ENCODE measurements around the gene XKR8. TPM values are rescaled to one million over a fixed set of nuclear protein-coding genes. Genes with fewer than 3 reads are reported as not detected.

XKR8 gene
- total and polyA plus RNA-seq, 2 donors (not counting 1 experiment from before 2014, with no cell fraction given): 5.5 to 9.2 TPM

GRCh38 chr1:27931759-27932158 lies 28.0 kb upstream of the XKR8 start:
- Histone ChIP-seq H3K4me3 (replicated peaks in 1 of 4; ENCODE audit: control extremely low read depth in 1 of 4, insufficient read depth in 1 of 4, low read depth in 3 of 4, low read length in 4 of 4) (no peak overlapping the region), H3K4me2 (ENCODE audit: extremely low read depth, insufficient read depth, low read length) (no peak overlapping the region), H3K9ac (ENCODE audit: insufficient read depth, low read length) (no peak overlapping the region), H3K9me3 (ENCODE audit: control insufficient read depth, insufficient read depth, low read depth, low read length) (no peaks in the 10 kb centered on the region), H2AFZ (ENCODE audit: low read length) (no peak overlapping the region), H4K20me1 (ENCODE audit: control insufficient read depth, extremely low read depth, insufficient read depth, low read length) (no peaks in the 10 kb centered on the region), H3K27ac (ENCODE audit: insufficient read depth, low read length) (no peak overlapping the region), H3K4me1 (ENCODE audit: control insufficient read depth, extremely low read depth, insufficient read depth, low read length) (no peaks in the 10 kb centered on the region), H3K27me3 (ENCODE audit: control insufficient read depth, insufficient read depth, low read length) (peaks cover 13% of the 10 kb centered on the region), H3K36me3 (ENCODE audit: control insufficient read depth, insufficient read depth, low read length) (no peaks in the 10 kb centered on the region), H3K79me2 (ENCODE audit: control insufficient read depth, insufficient read depth, low read length) (no peaks in the 10 kb centered on the region)
- TF ChIP-seq EZH2 (IDR thresholded peaks at IDR 0.05; ENCODE audit: low read length, missing control alignments): no peak
- no peak for TF ChIP-seq CTCF (conservative IDR thresholded peaks at IDR 0.05 in 1 of 2, IDR thresholded peaks at IDR 0.05 in 1 of 2; ENCODE audit: low read depth in 1 of 2, low read length in 2 of 2)
- no peak for DNase-seq (ENCODE audit: low read depth in 2 of 2)

- no peaks in the 10 kb centered on the region for H3K9me3 ChIP-seq (ENCODE audit: control insufficient read depth, insufficient read depth, low read depth, low read length)
- H4K20me1 ChIP-seq (ENCODE audit: control insufficient read depth, extremely low read depth, insufficient read depth, low read length): no peaks in the 10 kb centered on the region
- H2AFZ ChIP-seq (ENCODE audit: low read length): peak within 1 kb of the TSS; percentile 16
- no peak within 1 kb of the TSS for H3K9ac ChIP-seq (ENCODE audit: insufficient read depth, low read length)
- H3K4me3 ChIP-seq (replicated peaks in 1 of 4; ENCODE audit: control extremely low read depth in 1 of 4, insufficient read depth in 1 of 4, low read depth in 3 of 4, low read length in 4 of 4): no peak within 1 kb of the TSS
- H3K27ac ChIP-seq (ENCODE audit: insufficient read depth, low read length): no peak within 1 kb of the TSS
- no peaks in the 10 kb centered on the region for H3K79me2 ChIP-seq (ENCODE audit: control insufficient read depth, insufficient read depth, low read length)
- peak in 1 of 2 donors; percentile 19 for DNase-seq (ENCODE audit: low read depth in 2 of 2)
- H3K4me1 ChIP-seq (ENCODE audit: control insufficient read depth, extremely low read depth, insufficient read depth, low read length): no peaks in the 10 kb centered on the region
- no peaks in the 10 kb centered on the region for H3K36me3 ChIP-seq (ENCODE audit: control insufficient read depth, insufficient read depth, low read length)
- TF ChIP-seq CTCF (conservative IDR thresholded peaks at IDR 0.05 in 1 of 2, IDR thresholded peaks at IDR 0.05 in 1 of 2; ENCODE audit: low read depth in 1 of 2, low read length in 2 of 2): no peak
- no peak for TF ChIP-seq EZH2 (IDR thresholded peaks at IDR 0.05; ENCODE audit: low read length, missing control alignments)
- H3K27me3 ChIP-seq (ENCODE audit: control insufficient read depth, insufficient read depth, low read length): peaks cover 13% of the 10 kb centered on the region
- H3K4me2 ChIP-seq (ENCODE audit: extremely low read depth, insufficient read depth, low read length): peak within 1 kb of the TSS; percentile 23
Measured at GRCh38 chr1:27934818-27935549, 24.8 kb upstream of the XKR8 start, which contains the start of gene SMPDL3B. SMPDL3B (plus strand) TSS chr1:27935000; CDS start chr1:27935184, 184 bp downstream.

- H3K9me3 ChIP-seq (ENCODE audit: control insufficient read depth, insufficient read depth, low read depth, low read length): no peaks in the 10 kb centered on the region
- TF ChIP-seq EZH2 (IDR thresholded peaks at IDR 0.05; ENCODE audit: low read length, missing control alignments): no peak
- TF ChIP-seq CTCF (conservative IDR thresholded peaks at IDR 0.05 in 1 of 2, IDR thresholded peaks at IDR 0.05 in 1 of 2; ENCODE audit: low read depth in 1 of 2, low read length in 2 of 2): no peak
- peaks cover 13% of the 10 kb centered on the region for H3K27me3 ChIP-seq (ENCODE audit: control insufficient read depth, insufficient read depth, low read length)
- H3K79me2 ChIP-seq (ENCODE audit: control insufficient read depth, insufficient read depth, low read length): no peaks in the 10 kb centered on the region
- H3K27ac ChIP-seq (ENCODE audit: insufficient read depth, low read length): no peak overlapping the region
- H3K9ac ChIP-seq (ENCODE audit: insufficient read depth, low read length): no peak overlapping the region
- no peak for DNase-seq (ENCODE audit: low read depth in 2 of 2)
- H3K4me3 ChIP-seq (replicated peaks in 1 of 4; ENCODE audit: control extremely low read depth in 1 of 4, insufficient read depth in 1 of 4, low read depth in 3 of 4, low read length in 4 of 4): no peak overlapping the region
- no peak overlapping the region for H3K4me2 ChIP-seq (ENCODE audit: extremely low read depth, insufficient read depth, low read length)
- no peaks in the 10 kb centered on the region for H4K20me1 ChIP-seq (ENCODE audit: control insufficient read depth, extremely low read depth, insufficient read depth, low read length)
- no peaks in the 10 kb centered on the region for H3K36me3 ChIP-seq (ENCODE audit: control insufficient read depth, insufficient read depth, low read length)
- H3K4me1 ChIP-seq (ENCODE audit: control insufficient read depth, extremely low read depth, insufficient read depth, low read length): no peaks in the 10 kb centered on the region
- no peak overlapping the region for H2AFZ ChIP-seq (ENCODE audit: low read length)
Measured at GRCh38 chr1:27935721-27936120, 24.1 kb upstream of the XKR8 start.
